Lower lobe of right lung (tissue), 2 donors: ENCODE measurements around the gene CCNA2. TPM values are rescaled to one million over a fixed set of nuclear protein-coding genes. Genes with fewer than 3 reads are reported as not detected.

ENCODE experiments used
- ATAC-seq, 2 donors: fragments of 200-7000 bp; cut with Tn5 transposase; one replicate each; pipeline ENCODE4 v1.9.1; 2020 to 2022; ENCODE audit warnings: mild to moderate bottlenecking in 2 of 2, moderate library complexity in 2 of 2
- DNase-seq: peaks from one replicate; pipeline ENCODE4 v3.0.0-alpha.2; 2020
- H3K27ac ChIP-seq: fragments of 200-600 bp; one replicate; pipeline ENCODE4 v1.8.0; 2022
- H3K27me3 ChIP-seq: fragments of 200-600 bp; one replicate; pipeline ENCODE4 v1.8.0; 2022; ENCODE audit warnings: low read depth
- H3K36me3 ChIP-seq: fragments of 200-600 bp; one replicate; pipeline ENCODE4 v1.8.0; 2022; ENCODE audit warnings: mild to moderate bottlenecking
- H3K4me1 ChIP-seq: fragments of 200-600 bp; one replicate; pipeline ENCODE4 v1.8.0; 2022
- H3K4me3 ChIP-seq: fragments of 200-600 bp; one replicate; pipeline ENCODE4 v1.8.0; 2022; ENCODE audit warnings: mild to moderate bottlenecking
- H3K9me3 ChIP-seq: fragments of 200-600 bp; one replicate; pipeline ENCODE4 v1.8.0; 2022
- intact Hi-C: fragments of 100-400 bp; cut with DNase I; formaldehyde crosslinking; loops from one replicate; pipeline ENCODE4 v1.11.0; 2022
- total RNA-seq: library from RNA; stranded (reverse); fragmentation: NEBNext Ultra II Directional; extraction: Animal tissue kit (Norgen Biotek cat#: 25700); gene quantifications from one replicate; pipeline ENCODE4 v1.2.1, GENCODE V29; 2021
- TF ChIP-seq, protein P1 (sequence below): fragments of 200-600 bp; IDR thresholded peaks from one replicate; pipeline ENCODE4 v1.8.0; 2022; ENCODE audit warnings: antibody characterized with exemption, mild to moderate bottlenecking
- donor health status: DM: no; HTN: yes; CAD: no; lungs with severe emphysema.

The CCNA2 gene
- total RNA-seq, 1 donor from 2014 or later: 2.2 TPM

DNA sequence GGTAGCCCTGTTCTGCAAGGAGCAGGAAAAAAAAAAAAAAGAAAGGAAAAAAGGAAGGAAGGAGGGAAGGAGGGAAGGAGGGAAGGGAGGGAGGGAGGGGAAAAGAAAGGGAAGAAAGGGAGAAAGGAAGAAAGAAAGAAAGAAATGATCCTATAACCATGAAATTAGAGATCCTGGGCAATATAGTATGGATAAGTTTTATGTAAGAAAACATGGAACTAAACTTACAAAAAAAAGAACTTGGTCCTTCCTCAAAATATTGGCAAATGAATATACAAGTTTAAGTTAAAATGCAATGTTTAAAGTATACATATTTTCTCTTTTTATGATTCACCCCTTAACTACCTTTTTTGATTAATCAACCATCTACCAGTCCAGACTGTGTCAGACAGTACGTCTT lies 27.7 kb upstream of the CCNA2 start:
- Histone ChIP-seq H3K36me3 (peaks cover 33% of the 10 kb centered on the region), H3K4me1 (no peaks in the 10 kb centered on the region), H3K27me3 (no peaks in the 10 kb centered on the region), H3K4me3 (no peak overlapping the region), H3K27ac (no peak overlapping the region), H3K9me3 (no peaks in the 10 kb centered on the region)
- ATAC-seq (no peak), DNase-seq (no peak)
- intact Hi-C loops: no loop called here
- TF ChIP-seq, protein P1, sequence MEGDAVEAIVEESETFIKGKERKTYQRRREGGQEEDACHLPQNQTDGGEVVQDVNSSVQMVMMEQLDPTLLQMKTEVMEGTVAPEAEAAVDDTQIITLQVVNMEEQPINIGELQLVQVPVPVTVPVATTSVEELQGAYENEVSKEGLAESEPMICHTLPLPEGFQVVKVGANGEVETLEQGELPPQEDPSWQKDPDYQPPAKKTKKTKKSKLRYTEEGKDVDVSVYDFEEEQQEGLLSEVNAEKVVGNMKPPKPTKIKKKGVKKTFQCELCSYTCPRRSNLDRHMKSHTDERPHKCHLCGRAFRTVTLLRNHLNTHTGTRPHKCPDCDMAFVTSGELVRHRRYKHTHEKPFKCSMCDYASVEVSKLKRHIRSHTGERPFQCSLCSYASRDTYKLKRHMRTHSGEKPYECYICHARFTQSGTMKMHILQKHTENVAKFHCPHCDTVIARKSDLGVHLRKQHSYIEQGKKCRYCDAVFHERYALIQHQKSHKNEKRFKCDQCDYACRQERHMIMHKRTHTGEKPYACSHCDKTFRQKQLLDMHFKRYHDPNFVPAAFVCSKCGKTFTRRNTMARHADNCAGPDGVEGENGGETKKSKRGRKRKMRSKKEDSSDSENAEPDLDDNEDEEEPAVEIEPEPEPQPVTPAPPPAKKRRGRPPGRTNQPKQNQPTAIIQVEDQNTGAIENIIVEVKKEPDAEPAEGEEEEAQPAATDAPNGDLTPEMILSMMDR: no peak

DNA sequence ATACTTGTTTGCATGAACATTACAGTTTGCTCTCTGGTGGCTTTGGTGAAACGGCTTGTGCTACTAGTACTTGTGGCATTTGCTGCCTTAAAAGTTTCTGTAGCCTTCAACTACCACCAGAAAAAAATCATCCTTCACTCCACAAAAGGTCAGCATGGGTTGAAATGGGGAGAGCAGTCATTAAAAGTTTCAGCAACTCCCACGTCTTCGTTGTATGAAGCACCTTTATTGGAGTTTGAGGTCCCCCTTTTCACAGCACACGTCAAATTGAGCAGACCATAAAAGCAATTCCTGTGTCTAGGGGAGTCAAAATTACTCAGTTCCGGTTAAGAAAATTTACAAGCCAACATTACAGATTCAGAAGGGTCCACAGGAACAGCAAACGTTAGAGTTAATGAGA lies 23.0 kb upstream of the CCNA2 start:
- H3K27ac ChIP-seq: no peak overlapping the region

DNA sequence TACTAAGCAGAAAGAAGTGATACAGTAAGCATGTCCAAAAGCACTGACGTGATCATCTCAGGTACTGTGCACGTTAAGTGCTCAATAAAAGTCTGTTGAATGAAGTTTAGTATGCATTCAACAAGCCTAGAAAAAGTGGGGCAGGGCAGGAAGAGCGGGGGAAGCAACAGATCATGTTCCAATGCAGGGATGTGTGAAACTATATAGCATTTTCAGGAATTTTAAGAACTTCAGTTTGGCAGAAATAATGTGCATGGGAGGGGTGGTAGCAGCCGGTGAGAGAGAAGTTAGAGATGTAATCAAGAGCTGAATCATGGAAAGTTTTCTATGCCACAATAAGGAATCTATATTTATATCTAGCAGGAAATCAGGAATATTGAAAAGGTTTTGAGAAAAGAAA lies 19.2 kb upstream of the CCNA2 start:
- no peak for ATAC-seq
- peaks cover 57% of the 10 kb centered on the region for H3K36me3 ChIP-seq
- H3K9me3 ChIP-seq: no peaks in the 10 kb centered on the region
- no peak overlapping the region for H3K4me3 ChIP-seq
- DNase-seq: no peak
- TF ChIP-seq, protein P1: no peak
- no peaks in the 10 kb centered on the region for H3K4me1 ChIP-seq
- no peak overlapping the region for H3K27ac ChIP-seq
- intact Hi-C loops: no loop called here
- H3K27me3 ChIP-seq: no peaks in the 10 kb centered on the region

More for the DNA sequence above, 23.0 kb upstream of the CCNA2 start:
- peaks cover 63% of the 10 kb centered on the region for H3K36me3 ChIP-seq
- H3K27me3 ChIP-seq: no peaks in the 10 kb centered on the region
- no peaks in the 10 kb centered on the region for H3K9me3 ChIP-seq
- no peak for DNase-seq
- H3K4me1 ChIP-seq: no peaks in the 10 kb centered on the region
- intact Hi-C loops: no loop called here
- H3K4me3 ChIP-seq: no peak overlapping the region
- TF ChIP-seq, protein P1: no peak
- no peak for ATAC-seq

DNA sequence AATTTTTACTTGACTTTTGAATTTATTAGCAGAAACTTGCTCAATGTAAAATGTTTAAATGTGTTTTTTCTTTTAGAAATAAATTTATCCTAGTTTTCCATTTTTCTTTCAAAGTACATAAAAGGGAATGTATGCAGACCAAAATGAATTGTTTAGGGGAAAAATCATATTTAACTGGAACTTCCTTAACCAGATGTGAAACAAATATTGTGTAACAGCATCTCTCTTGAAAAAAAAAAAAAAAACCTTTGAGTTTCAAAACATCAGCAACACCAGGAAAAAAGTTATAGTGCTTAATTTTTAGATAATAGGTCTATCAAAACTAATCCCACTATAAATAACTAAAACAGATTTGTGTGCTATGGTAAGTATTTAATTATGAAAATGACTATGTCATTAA lies 14.5 kb upstream of the CCNA2 start:
- Histone ChIP-seq H3K4me1 (no peaks in the 10 kb centered on the region), H3K27me3 (no peaks in the 10 kb centered on the region), H3K9me3 (no peaks in the 10 kb centered on the region), H3K36me3 (peaks cover 48% of the 10 kb centered on the region), H3K4me3 (no peak overlapping the region), H3K27ac (no peak overlapping the region)
- TF ChIP-seq, protein P1: no peak
- DNase-seq (no peak), ATAC-seq (no peak)
- intact Hi-C loops: no loop called here

- Histone ChIP-seq H3K27ac (no peak overlapping the region), H3K4me1 (peaks cover 5% of the 10 kb centered on the region), H3K27me3 (no peaks in the 10 kb centered on the region), H3K9me3 (no peaks in the 10 kb centered on the region), H3K4me3 (no peak overlapping the region), H3K36me3 (peaks cover 62% of the 10 kb centered on the region)
- intact Hi-C loops: no loop called here
- TF ChIP-seq, protein P1: no peak
- ATAC-seq: no peak
- no peak for DNase-seq
These were observed 5.8 kb upstream of the CCNA2 start for GRCh38 chr4:121829511-121829910.

DNA sequence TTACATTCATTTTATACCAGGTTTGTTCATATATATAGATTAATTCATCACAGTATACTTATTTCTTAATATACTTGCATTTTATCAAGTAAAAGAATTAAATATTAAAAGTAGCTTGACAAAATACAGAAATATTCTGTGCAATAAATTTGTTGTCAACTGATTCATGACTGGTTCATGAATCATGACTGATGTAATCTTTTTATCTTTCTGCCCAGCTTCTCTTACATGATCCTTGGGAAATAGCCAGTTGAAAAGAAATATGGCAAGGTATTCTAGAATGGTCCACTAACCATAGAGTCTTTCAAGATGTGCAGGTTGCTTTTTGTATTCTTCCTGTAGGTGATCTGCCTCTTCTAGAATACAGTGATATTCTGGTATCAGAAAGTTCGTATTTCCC lies 4.2 kb upstream of the CCNA2 start:
- intact Hi-C loops: no loop called here
- ATAC-seq: no peak

More for the DNA sequence above, 4.2 kb upstream of the CCNA2 start:
- H3K4me1 ChIP-seq: peaks cover 16% of the 10 kb centered on the region
- H3K4me3 ChIP-seq: no peak overlapping the region
- no peaks in the 10 kb centered on the region for H3K27me3 ChIP-seq
- peaks cover 46% of the 10 kb centered on the region for H3K36me3 ChIP-seq
- H3K9me3 ChIP-seq: no peaks in the 10 kb centered on the region
- no peak overlapping the region for H3K27ac ChIP-seq
- TF ChIP-seq, protein P1: no peak
- no peak for DNase-seq
